ENCODE results near the gene FBXW10. TPM values are rescaled to one million over a fixed set of nuclear protein-coding genes. Genes with fewer than 3 reads are reported as not detected.
"Not testable (repeated sequence)": the region's sequence is repeated elsewhere in the genome, so short reads cannot be mapped to it uniquely, and the experiment has no call there.

Gene FBXW10
- total and polyA plus RNA-seq, 2 of the 8 experiments (the other 6 are each of a cell fraction or from before 2014, with no cell fraction given): not detected

DNA sequence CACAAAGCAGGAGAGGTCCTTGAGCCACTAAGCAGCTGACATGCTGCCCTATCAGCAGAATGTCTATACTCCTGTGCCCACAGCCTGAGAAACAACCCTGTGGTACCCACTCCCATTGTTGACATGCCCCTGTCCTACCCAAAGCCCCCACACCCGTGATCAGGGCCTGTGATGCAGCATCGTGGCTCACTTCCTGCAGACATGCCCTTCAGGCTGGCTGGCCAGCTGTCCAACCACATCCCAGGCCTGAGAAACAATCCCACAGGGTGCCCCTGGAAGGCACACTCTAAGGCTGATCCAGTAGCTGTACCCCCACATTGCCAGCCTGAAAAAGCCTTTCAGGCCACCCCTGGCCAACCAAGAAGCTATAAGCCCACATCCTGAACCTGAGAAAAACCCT, 48.7 kb upstream of the FBXW10 start:
- H4K20me1 ChIP-seq (replicated peaks in 1 of 2; ENCODE audit: control insufficient read depth in 1 of 2, insufficient read depth in 2 of 2, low read length in 2 of 2); CTCF ChIA-PET (ENCODE audit: partially characterized antibody); H3K23me2 ChIP-seq (ENCODE audit: low read depth, low read length); H3K27ac ChIP-seq (ENCODE audit: low read depth, low read length); DNase-seq (ENCODE audit: low read depth in 1 of 2, low spot score in 2 of 2); H3K23ac ChIP-seq (ENCODE audit: insufficient read length); H4K91ac ChIP-seq (replicated peaks; ENCODE audit: insufficient read length, low read length); POLR2A ChIA-PET (ENCODE audit: partially characterized antibody); H3K4me2 ChIP-seq (ENCODE audit: insufficient read depth in 1 of 2, low read depth in 2 of 2, low read length in 2 of 2); H3K27me3 ChIP-seq (replicated peaks in 1 of 4; ENCODE audit: control insufficient read depth in 3 of 4, extremely low read depth in 1 of 4, insufficient read depth in 3 of 4, low read length in 3 of 4); H3K56ac ChIP-seq (replicated peaks; ENCODE audit: insufficient read length, low read depth, low read length); H4K8ac ChIP-seq (ENCODE audit: extremely low read depth, insufficient read depth, low read length); H2BK12ac ChIP-seq (ENCODE audit: low read depth, low read length); H3K9ac ChIP-seq (replicated peaks in 1 of 4; ENCODE audit: extremely low read depth in 1 of 4, low read depth in 3 of 4, low read length in 3 of 4); H3K36me3 ChIP-seq (ENCODE audit: control insufficient read depth in 2 of 4, insufficient read depth in 4 of 4, low read length in 3 of 4); H3K9me3 ChIP-seq (ENCODE audit: insufficient read depth in 2 of 2, low read depth in 1 of 2, low read length in 1 of 2); H3K14ac ChIP-seq (ENCODE audit: insufficient read length); H3K4me1 ChIP-seq (replicated peaks in 1 of 4; ENCODE audit: control insufficient read depth in 3 of 4, insufficient read depth in 4 of 4, low read length in 3 of 4); H2BK20ac ChIP-seq (ENCODE audit: low read length); H3K79me1 ChIP-seq (ENCODE audit: low read depth, low read length); H2AK5ac ChIP-seq (ENCODE audit: low read depth, low read length); FAIRE-seq; H2BK5ac ChIP-seq (ENCODE audit: low read depth, low read length); H3K18ac ChIP-seq (ENCODE audit: extremely low read depth, low read length); H2AFZ ChIP-seq (ENCODE audit: low read length); H2BK120ac ChIP-seq (replicated peaks; ENCODE audit: low read depth, low read length); H3K4ac ChIP-seq (replicated peaks; ENCODE audit: insufficient read length, low read depth, low read length); H2BK15ac ChIP-seq (ENCODE audit: low read length); H3K4me3 ChIP-seq (ENCODE audit: extremely low read depth in 1 of 4, insufficient read depth in 2 of 4, low read depth in 3 of 4, low read length in 4 of 4); H4K5ac ChIP-seq (ENCODE audit: insufficient read length, low read depth, low read length); H3K79me2 ChIP-seq (ENCODE audit: control insufficient read depth in 1 of 2, insufficient read depth in 2 of 2, low read length in 2 of 2): not testable (repeated sequence)
- 69% methylated on average over 2 of the region's 2 CpGs; no CpG with 5 or more reads in 1 of the 2 experiments for WGBS, 2 experiments (ENCODE audit: extremely low coverage in 1 of 2, insufficient coverage in 1 of 2, insufficient read length in 1 of 2, insufficient replicate concordance in 2 of 2, low coverage in 1 of 2, low lambda C conversion rate in 2 of 2, missing lambda C conversion rate in 1 of 2)

DNA sequence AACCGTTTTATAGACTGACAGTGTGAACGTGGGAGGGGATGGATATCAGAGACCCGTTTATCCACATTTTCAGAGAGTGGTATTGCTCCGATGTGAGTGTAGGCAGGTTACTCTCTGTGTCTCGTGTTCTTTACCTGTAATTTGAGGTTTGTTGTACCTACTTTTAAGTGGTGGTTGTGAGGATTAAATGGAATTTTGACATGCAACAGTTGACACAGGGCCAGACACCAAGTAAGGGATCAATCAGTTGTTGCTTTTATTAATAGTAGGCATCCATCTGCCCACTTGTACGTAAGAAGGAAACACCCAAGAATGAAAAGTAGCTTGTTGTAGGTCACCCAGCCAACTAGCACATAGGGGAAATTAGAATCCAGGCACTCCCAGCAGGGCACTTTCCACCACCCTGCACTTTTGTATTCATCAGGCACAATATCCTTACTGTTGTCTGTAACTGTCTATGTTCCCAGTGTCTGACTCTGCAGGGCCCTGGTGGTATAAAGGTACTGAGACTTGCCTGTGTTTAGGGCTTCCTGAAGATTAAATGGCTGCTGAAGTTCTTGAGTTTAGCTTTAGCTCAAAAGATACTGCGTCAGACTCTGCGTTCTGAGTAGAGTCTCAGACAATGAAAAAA, 45.3 kb upstream of the FBXW10 start:
- H3K9ac ChIP-seq (replicated peaks in 1 of 4; ENCODE audit: extremely low read depth in 1 of 4, low read depth in 3 of 4, low read length in 3 of 4): not testable (repeated sequence)

More for the DNA sequence above, 45.3 kb upstream of the FBXW10 start:
- H4K91ac ChIP-seq (replicated peaks; ENCODE audit: insufficient read length, low read length); H3K23ac ChIP-seq (ENCODE audit: insufficient read length); H2BK12ac ChIP-seq (ENCODE audit: low read depth, low read length); H2AK5ac ChIP-seq (ENCODE audit: low read depth, low read length); H4K5ac ChIP-seq (ENCODE audit: insufficient read length, low read depth, low read length); H2BK120ac ChIP-seq (replicated peaks; ENCODE audit: low read depth, low read length); CTCF ChIA-PET (ENCODE audit: partially characterized antibody); H3K14ac ChIP-seq (ENCODE audit: insufficient read length); H3K79me2 ChIP-seq (ENCODE audit: control insufficient read depth in 1 of 2, insufficient read depth in 2 of 2, low read length in 2 of 2); H3K18ac ChIP-seq (ENCODE audit: extremely low read depth, low read length); FAIRE-seq; H3K36me3 ChIP-seq (ENCODE audit: control insufficient read depth in 2 of 4, insufficient read depth in 4 of 4, low read length in 3 of 4); H3K56ac ChIP-seq (replicated peaks; ENCODE audit: insufficient read length, low read depth, low read length); H3K23me2 ChIP-seq (ENCODE audit: low read depth, low read length); H2BK5ac ChIP-seq (ENCODE audit: low read depth, low read length); H3K27ac ChIP-seq (ENCODE audit: low read depth, low read length); H3K4ac ChIP-seq (replicated peaks; ENCODE audit: insufficient read length, low read depth, low read length); H3K4me1 ChIP-seq (replicated peaks in 1 of 4; ENCODE audit: control insufficient read depth in 3 of 4, insufficient read depth in 4 of 4, low read length in 3 of 4); H4K20me1 ChIP-seq (replicated peaks in 1 of 2; ENCODE audit: control insufficient read depth in 1 of 2, insufficient read depth in 2 of 2, low read length in 2 of 2); H3K27me3 ChIP-seq (replicated peaks in 1 of 4; ENCODE audit: control insufficient read depth in 3 of 4, extremely low read depth in 1 of 4, insufficient read depth in 3 of 4, low read length in 3 of 4); H2BK15ac ChIP-seq (ENCODE audit: low read length); H4K8ac ChIP-seq (ENCODE audit: extremely low read depth, insufficient read depth, low read length); H3K79me1 ChIP-seq (ENCODE audit: low read depth, low read length); H3K9me3 ChIP-seq (ENCODE audit: insufficient read depth in 2 of 2, low read depth in 1 of 2, low read length in 1 of 2); DNase-seq (ENCODE audit: low read depth in 1 of 2, low spot score in 2 of 2); H2AFZ ChIP-seq (ENCODE audit: low read length); H2BK20ac ChIP-seq (ENCODE audit: low read length): not testable (repeated sequence)
- 60% methylated on average over 8 of the region's 8 CpGs; no CpG with 5 or more reads in 1 of the 2 experiments for WGBS, 2 experiments (ENCODE audit: extremely low coverage in 1 of 2, insufficient coverage in 1 of 2, insufficient read length in 1 of 2, insufficient replicate concordance in 2 of 2, low coverage in 1 of 2, low lambda C conversion rate in 2 of 2, missing lambda C conversion rate in 1 of 2)
- POLR2A ChIA-PET (ENCODE audit: partially characterized antibody): interaction anchor here (1.2 kb wide), 1 partner anchor 16 kb away, joined by 4 read pairs; the partner anchor contains the start of gene FOXO3B
- Histone ChIP-seq H3K4me2 (ENCODE audit: insufficient read depth in 1 of 2, low read depth in 2 of 2, low read length in 2 of 2) (peak overlapping the region; percentile 67 to 74), H3K4me3 (ENCODE audit: extremely low read depth in 1 of 4, insufficient read depth in 2 of 4, low read depth in 3 of 4, low read length in 4 of 4) (peak overlapping the region; percentile 74 to 82 (median 78))
